CD4-positive, alpha-beta T cell treated with Interleukin-21 for 1 hour (primary cell): ENCODE data around the gene MRPS24.

Source experiments
- DNase-seq: peaks from one replicate; pipeline ENCODE4 v3.0.0-alpha.2; 2020

The MRPS24 gene

DNA sequence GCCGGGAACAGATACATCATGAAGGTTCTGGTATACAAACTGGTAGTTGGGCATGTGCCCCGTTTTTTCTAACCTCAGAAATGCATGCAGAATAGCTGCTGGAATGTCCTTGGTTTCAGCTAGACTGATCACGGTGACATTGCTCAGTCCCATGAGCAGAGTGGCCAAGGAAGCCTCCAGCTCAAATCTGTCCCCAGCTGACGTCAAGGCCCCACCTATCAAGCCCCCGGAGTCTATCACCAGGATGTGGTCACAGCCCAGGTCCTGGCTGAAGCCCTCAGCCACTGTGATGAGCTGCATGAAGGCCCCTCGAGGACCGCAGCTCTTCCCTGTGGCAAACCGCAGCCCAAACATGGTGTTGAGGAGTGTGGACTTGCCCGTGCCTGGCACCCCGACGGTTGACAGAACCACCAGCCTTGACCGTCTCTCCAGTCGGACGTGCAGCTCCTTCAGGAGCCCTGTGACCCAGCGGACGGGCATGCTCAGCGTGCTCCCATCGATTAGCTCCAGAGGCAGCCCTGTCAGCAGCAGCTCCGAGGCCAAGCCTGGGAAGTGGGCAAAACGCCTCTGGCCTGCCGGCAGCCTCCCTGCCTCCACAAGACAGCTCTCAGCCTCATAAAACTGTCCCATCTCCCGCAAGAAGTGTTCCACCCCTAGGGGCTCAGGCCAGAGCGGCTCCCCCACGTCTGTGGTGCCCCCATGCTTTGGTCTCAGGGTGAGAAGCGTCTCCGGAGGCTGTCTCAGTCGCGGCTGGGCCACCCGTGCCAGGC is 7.8 kb upstream of the MRPS24 start:
- no peak for DNase-seq

DNA sequence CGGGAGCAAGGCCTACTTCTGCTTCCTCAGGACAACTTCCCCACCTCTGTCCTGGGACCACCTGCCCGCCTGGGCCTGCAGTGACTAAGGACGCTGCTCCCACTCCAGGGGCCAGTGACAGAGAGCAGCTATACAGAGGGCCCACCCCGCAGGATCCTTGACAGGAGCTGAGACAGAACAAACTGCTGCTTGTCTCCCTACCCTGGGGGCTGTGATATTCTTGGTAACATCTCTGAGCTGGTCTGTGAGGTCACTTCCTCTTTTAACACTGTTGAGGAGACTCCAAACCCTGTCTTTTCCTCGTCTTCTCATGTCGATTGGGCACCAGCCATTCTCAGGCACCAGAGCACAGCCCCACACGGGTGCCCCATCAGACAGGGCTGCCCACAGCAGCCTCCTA is 6.9 kb upstream of the MRPS24 start:
- DNase-seq, result no peak

DNA sequence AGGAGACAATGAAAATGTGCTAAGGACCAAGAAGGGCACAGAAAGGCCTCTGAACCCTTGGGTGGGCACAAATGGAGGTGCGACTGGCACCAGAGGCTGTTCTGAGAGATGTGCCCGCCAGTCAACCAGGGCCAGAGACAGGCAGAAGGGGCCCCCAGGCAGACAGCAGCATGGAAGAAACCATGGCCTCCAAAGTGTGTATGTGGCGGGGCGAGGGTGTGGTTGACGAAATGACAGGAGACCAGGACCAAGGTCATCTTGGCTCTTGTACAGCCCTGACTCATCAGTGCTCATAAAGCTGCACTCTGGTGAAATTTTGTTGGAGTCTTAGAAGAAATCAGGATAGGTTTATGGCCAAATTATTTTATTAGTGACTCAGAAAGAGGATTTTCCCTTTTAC is 4.0 kb upstream of the MRPS24 start:
- DNase-seq, result no peak

DNA sequence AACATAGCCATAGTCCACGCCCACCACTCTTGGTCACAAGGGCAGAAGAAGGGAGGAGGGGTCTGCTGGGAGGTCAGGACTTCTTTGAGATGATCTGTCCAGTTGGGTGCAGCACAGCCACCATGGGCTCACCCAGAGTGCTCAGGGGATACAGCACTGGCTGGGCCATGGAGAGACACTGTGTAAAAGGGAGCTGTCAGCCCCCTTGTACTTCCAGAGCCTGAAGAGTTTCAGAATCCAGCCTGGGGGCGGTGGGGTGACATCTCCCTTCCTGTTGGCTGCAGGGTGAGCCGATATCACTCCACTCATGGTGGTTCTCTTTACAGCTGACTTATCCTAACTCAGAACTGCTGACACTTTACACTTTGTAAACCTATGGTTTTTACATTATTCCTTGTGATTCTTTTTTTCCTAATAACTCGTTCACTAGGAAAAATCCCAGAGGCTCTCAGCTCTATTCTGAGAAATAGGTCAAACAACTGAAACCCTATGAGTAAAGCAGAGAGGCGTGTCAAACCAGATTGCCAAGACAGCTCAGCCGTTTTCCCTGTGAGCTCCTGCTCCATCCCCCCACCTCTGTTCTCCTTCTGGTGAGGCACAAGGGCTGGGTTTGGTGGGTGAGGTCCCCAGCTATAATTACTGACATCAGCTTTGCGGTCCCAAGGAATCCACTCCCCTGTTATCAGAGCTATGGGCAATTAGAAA is 3.2 kb upstream of the MRPS24 start:
- DNase-seq, result no peak

DNA sequence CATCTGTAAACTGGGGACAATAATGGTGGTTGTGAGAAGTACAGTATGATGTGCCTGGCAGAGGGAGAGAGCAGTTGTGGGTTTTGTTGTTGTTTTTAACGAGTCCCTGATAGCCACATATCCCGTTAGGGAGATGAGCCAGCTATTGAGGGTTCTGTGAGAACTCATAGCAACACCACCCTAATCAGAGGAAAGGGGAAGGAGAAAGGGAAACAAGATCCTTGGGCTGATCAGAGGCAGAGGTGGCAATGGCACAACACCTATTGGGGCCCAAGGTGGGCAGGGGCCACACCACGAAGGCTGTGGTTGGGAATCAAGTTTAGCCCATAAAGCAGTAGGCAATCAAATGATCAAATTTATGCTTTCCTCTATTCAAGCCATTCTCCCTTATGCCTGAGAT is 1.7 kb upstream of the MRPS24 start:
- no peak for DNase-seq

DNA sequence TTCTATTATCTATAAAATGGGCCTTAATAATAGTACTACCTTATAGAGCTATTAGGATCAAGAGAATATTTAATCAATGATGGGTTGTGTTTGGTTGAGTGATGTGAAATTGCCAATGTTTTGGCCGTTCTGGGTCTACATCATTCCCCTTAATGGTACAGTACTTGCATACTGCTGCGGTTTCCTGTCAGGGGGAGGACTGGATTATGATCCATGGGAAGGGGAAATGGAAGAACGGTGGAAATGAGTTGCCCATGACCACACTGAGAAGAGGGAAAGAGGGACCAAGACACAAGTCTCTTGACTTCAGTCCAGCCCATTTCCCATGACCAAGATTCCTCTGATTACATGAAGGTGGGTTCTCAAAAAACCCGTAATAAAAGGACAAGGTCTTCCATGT is 999 bp upstream of the MRPS24 start:
- DNase-seq, result no peak

DNA sequence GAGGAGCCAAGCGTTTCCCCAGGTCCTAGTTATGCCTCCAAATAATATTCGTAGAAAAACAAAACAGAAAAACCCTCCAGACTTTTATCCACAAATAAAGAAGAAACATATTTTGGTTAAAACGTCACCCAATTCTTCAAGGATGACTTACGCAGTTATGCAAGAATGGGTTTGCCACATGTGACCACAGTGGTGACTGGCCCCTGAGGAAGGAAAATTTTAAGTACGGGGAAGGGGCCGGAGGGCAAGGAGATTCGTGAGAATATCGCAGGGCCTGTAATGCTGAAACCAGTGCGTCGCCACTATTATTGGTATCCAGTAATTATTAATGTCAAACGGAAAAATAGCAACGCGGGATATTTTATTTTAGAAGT is 537 bp upstream of the MRPS24 start:
- no peak for DNase-seq

DNA sequence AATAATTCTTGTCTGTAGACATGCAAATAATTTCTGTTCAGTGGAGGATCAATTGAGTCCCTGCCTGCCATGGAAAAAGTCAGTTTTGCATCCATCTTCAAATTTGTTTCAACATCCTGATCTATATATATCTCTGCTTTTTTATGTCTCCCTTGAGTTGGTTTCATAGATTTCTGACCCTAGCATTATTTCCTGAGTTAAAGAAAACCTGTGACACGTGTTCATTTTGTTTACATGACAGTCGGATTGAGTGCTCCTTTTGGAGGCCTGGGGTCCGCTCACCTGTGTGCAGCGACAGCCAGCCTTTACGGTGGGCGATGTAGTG is 674 bp downstream of the MRPS24 start:
- no peak for DNase-seq

DNA sequence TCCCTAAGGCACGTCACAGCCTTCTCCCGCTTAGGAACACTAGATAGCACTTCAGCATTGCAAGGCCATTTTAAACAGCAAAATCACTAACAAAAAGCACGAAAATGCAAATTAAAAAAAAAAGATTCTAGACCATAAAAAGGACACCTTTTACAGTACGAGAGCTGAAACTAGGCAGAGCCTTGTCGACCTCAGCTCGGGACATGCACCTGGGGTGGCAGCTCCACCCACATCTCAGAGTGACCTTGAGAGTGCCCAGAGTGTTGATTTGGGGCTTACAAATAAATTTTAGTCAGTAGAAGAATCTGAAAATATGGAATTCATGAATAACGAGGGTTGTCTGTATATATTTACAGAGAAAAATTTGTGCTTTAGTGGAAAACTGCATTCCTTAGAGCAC is 1.1 kb downstream of the MRPS24 start:
- no peak for DNase-seq

DNA sequence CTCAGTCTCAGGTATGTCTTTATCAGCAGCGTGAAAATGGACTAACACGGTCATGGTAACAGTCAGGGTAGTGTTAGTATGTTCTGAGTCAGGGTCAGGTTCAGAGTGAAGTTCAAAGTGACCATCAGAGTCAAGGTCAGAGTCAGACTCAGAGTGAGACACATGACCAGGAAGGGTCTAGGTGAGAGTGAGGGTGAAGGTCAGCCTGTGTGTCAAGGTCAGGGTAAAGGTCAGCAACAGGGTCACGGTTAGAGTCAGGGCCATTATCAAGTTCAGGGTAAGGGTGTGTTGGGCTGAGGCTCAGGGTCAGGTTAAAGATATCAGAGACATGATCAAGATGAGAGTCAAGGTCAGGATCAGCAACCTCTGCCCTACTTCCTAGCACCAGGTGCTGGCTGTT is 4.0 kb downstream of the MRPS24 start:
- no peak for DNase-seq

DNA sequence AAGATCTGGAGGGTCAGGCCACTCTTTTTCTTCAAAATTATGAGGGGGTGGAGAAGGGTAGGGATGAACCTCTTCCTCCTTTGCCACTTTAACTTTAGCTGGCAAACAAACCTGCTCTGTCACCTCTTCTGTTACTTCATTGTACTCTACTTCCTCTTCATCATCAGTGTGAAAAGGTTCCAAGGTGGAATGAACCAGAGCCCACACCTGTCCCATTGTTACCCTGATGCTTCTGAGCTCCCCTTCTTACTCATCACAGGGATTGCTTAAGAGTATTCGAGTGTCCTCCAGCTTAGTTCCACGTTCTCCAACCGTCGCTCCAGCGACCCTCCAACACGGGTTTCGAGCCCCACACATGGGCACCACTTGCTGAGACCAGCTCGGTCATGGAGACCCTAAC is 5.2 kb downstream of the MRPS24 start:
- DNase-seq, result no peak

DNA sequence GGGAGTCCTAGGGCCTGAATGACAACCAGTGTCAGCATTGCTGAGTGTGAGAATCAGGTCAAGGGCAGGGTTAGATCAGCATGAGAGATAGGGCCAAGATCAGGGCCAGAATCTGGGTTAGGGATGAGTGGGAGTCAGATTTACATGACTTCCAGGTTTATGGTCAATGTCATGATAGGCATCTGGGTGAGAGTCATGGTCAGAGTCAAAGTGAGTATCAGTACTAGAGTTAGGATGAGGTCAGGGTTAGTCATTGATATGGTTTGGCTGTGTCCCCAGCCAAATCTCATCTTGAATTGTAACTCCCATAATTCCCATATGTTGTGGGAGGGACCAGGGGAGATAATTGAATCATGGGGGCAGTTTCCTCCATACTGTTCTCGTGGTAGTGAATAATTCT is 12.3 kb downstream of the MRPS24 start:
- no peak for DNase-seq

DNA sequence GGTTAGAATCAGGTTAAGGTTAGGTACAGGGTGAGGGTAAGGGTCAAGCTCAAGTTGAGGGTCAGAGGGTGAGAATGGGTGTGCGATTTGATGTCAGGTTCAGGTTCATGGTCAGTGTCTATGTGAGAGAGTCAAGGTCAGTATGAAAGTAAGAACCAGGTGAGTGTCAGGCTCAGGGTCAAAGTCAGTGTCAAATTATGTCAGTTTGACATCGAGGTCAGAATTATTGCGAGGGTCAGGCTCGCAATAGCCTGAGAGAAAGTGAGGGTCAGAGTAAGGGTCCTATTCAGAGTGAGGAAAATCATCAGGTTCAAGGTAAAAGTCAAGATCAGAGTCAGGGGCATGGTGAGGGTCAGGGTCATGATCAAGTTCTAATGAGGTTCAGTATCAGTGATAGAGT is 13.0 kb downstream of the MRPS24 start:
- no peak for DNase-seq

DNA sequence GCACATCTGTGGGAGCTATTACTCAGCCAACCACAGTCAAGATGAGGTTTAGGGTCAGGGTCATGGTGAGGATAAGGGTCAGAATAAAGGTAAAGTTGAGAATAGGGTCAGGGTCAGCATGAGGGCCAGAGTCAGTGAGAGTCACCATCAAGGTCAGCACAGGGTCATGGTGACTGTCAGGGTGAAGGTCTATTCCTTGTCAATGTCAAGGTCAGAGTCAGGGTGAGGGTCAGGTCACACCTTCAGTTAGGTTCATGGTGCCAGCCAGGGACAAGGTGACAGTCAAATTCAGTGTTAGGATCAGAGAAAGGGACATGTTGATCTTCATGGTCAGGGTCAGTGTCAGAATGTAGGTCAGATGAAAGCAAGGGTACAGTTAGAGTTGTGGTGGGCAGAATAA is 14.1 kb downstream of the MRPS24 start:
- DNase-seq, result no peak

DNA sequence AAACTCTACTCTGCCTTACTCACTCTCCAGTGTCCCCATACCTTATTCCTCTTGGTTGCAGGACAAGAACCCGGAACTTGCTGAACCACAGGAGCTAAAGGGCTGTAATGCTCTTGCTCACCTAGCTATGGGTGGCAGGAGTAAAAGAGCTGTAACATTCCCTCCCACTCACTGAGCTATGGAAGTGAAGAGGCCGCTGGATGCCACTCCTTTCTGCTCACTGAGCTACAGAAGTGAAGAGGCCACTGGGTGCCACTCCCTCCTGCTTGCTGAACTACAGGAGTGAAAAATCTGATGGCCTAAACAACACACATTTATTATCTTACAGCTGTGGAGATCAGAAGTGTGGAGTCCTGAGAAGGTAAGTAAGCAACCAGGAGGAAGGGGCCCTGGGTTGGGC is 17.5 kb downstream of the MRPS24 start:
- DNase-seq, result no peak

DNA sequence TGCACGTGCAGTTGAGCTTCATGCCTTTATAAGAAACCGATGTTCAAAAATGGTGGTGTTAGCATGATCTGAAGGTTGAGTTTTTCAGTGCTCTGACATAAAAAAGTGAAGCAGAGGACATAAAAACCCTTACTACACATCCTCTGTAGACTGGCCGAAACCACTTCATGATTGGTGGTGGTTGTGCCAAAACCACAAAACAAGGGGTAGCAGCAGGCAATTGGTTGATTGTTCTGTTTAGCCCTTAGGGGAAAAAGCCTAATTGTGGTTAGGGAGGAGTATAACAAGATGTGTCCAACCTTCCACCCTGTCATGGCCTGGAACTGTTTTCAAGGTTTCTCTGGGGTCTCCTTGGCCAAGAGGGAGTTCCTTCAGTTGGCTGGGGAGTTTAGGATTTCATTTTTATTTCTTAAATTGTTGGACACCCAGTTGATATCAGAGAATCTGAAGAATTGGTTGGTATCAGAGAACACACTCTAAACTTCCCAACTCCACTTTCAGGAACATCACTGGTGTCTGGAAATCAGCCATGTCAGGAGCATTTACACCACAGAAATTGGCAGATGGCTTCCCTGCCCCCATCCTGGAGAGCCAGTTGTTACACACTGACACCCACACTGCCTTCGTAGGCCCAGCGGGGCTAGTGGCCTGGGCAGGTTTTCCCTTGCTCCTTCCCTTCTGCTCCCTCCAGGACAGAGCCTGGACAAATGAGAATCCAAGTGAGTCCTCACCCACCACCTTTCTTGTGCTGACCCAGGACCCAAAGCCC is 18.8 kb downstream of the MRPS24 start:
- no peak for DNase-seq

DNA sequence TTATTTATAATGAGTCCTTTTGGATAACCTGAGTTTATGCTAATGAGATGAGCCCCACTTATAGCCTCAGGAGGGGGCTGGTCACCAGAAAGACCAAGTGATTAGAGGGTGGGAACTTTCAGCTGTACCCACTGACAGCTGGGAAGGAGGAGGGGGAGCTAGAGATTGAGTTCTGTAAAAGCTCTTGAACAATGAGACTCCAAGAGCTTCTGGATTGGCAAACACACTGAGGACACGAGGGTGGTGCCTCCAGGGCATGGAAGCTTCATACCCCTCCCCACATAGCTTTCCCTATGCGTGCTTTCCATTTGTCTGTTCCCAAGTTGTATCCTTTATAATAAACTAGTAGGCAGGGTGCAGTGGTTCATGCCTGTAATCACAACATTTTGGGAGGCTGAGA is 20.3 kb downstream of the MRPS24 start:
- DNase-seq, result no peak

DNA sequence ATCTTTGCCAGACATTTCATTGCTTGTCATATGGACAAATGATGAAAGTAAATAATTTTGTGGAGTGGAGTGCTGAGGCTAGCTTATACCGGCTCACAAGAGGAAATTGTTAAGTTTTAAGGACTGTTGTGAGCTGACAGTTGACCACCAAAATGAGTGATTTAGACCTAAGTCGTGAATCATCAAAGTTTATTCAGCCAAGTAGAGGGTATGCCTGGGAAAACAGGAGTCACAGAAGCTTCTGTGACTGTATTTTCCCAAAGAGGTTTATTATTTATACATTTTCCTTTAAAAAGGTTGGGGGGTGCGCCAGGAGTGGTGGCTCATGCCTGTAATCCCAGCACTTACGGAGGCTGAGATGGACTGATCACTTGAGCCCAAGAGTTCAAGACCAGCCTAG is 21.8 kb downstream of the MRPS24 start:
- DNase-seq, result no peak

DNA sequence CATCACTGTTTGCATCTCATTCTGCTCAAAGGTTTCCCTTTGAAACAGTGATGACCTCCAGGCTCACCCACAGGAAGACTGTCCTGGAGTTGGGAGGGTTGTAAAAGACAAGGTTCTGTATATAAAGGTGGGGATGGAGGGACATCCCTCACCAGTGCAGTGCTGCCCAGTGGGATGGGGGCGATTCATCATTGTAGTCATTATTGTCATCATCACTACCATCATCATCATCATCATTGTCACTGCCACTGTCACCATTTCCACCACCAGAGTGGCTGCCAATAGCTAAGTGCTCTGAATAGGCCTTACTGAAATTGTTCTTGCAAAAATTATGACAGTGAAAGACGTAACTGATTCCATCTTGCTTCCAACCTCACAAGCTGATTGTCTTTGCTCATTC is 24.7 kb downstream of the MRPS24 start:
- no peak for DNase-seq

DNA sequence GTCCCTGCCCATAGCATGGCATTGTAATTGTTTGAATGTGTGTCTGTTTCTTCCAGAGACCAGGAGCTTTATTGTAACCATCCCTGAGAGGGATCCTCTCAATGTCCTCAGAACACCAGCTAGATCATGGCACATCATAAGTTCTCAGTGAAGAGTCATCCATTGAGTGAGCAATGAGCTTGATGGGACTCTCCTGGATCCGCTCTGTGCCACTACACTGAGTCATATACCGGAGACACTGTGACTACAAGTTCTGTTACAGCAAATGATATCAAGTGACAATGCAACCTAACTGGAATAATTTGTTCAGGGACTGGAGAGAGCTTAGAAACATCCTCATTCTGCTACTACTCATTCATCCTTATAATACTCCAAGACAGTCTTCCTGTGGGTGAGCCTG is 25.1 kb downstream of the MRPS24 start:
- no peak for DNase-seq

DNA sequence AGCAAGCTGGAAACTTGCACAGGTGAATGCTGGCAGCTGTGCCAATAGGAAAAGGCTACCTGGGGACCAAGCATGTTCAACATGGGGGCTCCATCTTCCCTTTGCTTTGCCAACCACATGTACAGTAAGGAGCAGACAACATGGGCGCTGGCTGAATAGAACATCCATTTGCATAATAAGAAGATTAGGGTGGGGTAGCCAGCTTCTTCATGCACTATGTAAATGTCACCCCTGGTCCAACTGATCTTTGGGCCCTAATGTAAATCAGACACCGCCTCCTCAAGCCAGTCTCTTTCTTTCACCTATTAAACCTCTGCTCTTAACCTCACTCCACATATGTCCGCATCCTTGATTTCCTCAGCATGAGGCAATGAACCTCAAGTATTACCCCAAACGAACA is 26.0 kb downstream of the MRPS24 start:
- no peak for DNase-seq

DNA sequence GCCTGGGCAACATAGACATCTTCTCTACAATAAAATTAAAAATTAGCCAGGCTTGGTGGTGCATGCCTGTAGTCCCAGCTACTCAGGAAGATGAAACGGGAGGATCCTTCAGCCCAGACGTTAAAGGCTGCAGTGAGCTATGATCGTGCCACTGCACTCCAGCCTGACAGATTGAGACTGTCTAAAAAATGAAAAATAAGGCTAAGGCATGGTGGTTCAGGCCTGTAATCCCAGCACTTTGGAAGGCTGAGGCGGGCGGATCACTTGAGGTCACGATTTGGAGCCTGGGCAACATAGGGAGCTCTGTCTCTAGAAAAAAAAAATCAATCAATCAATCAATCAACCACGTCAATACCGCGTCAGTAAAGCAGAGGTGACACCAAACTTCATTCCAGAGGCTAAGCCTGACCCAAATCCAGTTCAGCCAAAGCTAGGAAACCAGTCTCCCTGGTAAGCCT is 31.1 kb downstream of the MRPS24 start:
- DNase-seq, result no peak

DNA sequence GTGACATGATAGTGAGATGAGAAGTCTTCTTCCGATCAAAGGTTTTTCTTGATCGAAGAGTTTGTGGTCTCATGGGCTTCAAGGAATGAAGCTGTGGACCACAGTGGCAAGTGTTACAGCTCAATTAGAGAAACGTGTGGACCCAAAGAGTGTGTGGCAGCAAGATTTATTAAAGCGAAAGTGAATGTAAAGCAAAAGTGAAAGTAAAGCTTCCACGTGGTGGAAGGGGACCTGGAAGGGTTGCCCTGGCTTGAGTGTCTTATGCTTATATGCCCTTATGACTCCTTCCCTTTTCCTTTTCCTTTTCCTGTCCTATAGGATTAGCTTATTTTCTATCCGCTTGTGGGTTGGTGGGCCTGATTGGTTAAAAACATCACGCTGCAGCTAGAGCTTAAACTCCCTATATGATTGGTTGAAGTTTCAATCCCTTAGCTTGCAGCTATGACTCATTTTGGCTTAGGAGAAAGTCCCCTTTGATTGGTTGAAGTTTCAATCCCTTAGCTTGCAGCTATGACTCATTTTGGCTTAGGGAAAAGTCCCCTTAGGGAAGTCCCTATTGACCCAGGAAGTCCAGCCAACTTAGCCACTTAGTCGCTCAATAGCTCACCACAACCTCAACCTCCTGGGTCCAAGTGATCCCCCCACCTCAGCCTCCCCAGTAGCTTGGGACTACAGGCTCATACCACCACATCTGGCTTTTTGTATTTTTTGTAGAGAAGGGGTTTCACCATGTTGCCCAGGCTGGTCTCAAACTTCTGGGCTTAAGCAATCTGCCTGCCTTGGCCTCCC is 34.7 kb downstream of the MRPS24 start:
- DNase-seq, result peak; percentile 78
